Hematopoietic multipotent progenitor cell treated with erythropoietin and hydrocortisone succinate and interleukin-3 and kit ligand, for 17 days (in vitro differentiated cells): ENCODE results near the gene ALKBH8.
"Not testable (repeated sequence)": the region's sequence is repeated elsewhere in the genome, so short reads cannot be mapped to it uniquely, and the experiment has no call there.

ENCODE experiments used
- DNase-seq: peaks from one replicate; pipeline ENCODE4 v3.0.0-alpha.2; 2015; ENCODE audit warnings: low spot score

The ALKBH8 gene

DNA sequence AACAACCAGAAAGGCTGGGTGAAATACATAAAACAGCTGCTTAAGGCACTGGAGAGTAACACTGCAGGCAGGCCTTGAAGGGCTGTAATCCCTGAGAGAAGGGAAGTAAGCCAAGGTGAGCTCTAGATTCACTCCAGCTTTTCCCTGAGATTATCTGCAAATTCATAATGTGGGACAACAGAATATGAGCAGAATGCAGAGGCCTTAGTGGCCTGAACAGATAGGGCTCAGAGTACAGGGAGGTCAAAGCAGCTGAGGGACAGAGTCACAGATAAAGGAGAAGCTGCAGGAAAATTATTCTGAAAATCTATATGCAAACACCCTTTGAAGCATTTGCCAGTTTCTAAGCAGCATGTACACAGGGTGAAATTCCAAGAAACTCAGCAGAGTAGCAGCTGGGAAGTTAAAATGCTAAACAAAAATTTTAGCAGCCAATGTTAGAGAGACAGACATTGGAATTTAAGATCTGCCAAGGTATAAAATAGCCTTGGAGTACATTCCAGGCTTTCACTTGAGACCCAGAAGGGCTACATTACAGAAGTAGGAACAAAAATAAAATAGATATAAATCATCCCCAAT is 59.8 kb downstream of the ALKBH8 start:
- no peak for DNase-seq

DNA sequence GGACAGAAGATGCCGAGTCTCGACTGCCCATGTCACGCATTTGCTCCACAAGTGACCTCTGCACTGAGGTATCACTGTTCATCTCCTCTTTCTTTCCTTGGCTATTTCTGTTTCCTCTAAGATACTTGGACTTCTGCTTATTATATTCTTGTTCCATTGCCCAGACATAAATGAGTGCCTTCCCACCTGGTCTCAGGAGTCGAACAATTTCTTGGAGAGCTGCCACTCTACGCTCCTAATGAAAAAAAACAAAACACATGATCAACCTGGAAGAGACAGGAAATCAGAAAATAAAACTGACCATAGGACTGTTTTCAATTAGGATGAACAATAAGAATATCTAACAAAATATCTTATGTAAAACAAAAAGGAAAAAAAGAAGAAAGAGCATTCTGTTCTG is 60.6 kb downstream of the ALKBH8 start:
- DNase-seq = no peak

DNA sequence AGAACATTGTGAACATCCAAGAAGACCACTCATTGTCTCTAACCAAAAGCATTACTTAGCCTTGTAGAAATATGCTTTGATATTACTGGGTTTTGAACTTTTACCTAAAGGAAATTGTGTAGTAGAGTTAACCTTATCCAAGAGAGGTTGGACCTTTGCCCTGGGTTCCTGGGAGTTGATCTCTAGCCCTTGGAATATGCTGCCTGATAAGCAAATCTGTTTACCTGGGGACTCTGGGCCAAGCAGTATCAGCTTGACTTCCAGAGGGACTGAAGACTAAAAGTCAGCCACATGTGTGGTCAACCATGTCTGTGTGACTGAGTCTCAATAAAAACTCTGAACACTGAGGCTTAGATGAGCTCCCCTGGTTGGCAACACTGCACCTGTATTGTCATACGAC is 63.8 kb downstream of the ALKBH8 start:
- no peak for DNase-seq

DNA sequence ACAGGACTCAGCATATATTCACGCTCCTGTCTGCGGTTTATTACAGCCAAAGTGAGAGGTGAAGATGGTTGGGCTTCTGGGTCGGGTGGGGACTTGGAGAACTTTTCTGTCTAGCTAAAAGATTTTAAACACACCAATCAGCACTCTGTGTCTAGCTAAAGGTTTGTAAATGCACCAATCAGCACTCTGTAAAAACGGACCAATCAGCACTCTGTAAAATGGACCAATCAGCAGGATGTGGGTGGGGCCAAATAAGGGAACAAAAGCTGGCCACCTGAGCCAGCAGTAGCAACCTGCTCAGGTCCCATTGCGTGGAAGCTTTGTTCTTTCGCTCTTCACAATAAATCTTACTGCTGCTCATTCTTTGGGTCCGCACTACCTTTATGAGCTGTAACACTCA is 68.2 kb downstream of the ALKBH8 start:
- not testable (repeated sequence) for DNase-seq

GRCh38 chr11:107496011-107496410 is 69.5 kb downstream of the ALKBH8 start:
- DNase-seq = no peak

DNA sequence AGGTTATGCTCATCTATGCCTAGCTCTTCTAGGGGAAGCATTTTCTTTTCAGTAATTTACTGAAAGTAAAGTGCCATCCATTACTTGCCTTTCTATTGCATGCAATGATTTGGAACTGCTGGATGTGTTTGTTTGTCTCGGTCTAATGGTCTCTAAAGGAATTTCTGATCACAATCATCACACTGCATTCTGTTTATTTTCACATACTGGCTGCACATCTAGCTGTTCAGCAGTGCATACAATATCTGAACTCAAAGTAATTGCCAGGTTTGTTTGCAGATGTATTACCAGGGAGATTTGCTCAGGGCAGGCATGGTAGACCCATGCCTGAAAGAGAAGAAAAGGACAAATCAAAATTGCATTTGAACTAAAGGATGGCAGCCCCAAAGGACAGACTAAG is 71.5 kb downstream of the ALKBH8 start:
- DNase-seq = no peak

- DNase-seq = no peak
Measured at GRCh38 chr11:107493117-107493516, 72.4 kb downstream of the ALKBH8 start.

DNA sequence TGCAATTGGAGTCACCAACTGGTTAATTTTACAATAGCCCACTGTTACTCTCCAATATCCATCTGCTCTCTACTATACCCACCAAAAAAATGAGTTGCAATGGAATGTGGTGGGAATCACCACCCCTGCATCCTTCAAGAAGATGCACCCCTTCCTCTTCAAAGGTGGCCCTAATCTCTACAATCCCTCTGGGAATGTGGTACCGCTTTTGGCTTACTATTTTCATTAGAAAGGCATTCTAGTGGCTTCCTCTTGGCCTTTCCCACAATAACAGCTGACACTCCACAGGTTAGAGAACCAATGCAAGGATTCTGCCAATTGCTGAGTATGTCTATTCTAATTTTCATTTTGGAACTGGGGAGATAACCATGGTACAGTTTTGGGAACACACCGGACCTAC is 74.7 kb downstream of the ALKBH8 start:
- no peak for DNase-seq

DNA sequence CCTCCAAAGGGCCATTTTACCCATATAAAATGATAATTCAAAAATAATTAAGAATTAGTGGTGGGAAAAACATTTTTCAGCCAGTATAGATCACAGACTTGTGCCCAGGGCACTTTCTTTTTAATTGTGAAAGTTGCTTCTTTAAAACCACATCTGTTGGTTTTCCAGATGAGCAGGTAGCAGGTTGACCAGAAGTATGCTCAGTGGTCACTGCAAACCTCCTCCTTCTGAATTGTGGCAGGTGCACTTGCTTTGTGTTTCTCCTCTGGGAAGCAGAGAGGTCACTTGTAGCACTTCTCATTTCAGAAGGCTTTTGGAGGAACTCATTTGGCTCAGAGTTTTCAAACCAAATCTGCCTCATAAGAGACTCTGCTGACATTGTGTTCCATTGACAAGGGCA is 83.3 kb downstream of the ALKBH8 start:
- no peak for DNase-seq

GRCh38 chr11:107478922-107479321 is 86.6 kb downstream of the ALKBH8 start:
- DNase-seq = no peak

- DNase-seq = no peak
Measured at GRCh38 chr11:107477820-107478219, 87.7 kb downstream of the ALKBH8 start.

DNA sequence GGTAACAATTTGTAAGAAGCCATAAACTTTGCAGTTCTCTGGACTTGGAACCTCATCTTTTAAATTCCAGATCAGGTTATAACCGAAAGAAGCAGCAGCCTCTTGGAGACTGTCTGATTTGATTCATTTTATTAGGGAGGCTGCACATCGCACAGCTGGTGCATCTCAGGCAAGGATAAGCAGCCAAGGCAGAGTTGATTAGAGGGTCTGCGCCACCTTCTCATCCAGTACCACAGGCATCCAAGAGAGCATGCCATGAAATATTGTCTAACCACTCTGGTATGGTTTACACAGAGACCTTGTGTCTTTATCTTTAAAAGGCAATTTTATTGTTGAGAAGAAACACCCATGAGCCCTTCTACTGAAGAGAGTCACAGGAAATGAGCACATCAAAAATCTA is 91.7 kb downstream of the ALKBH8 start:
- DNase-seq = no peak

DNA sequence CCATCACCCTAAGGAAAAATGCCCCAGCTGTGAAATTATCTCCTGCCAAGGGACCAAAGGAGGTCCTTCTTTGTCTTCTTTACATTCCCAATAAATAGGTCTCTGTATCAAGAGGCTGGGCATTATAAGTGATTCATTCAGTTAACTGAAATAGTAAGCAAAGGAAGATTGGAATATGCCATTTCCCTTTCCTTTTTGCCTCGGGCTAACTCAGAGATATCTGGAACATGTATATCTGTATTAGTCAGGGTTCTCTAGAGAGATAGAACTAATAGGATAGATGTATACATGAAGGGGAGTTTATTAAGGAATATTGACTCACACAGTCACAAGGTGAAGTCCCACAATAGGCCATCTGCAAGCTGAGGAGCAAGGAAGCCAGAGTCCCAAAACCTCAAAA is 92.6 kb downstream of the ALKBH8 start:
- DNase-seq = no peak

- DNase-seq = no peak
Measured at GRCh38 chr11:107468596-107468995, 96.9 kb downstream of the ALKBH8 start.

DNA sequence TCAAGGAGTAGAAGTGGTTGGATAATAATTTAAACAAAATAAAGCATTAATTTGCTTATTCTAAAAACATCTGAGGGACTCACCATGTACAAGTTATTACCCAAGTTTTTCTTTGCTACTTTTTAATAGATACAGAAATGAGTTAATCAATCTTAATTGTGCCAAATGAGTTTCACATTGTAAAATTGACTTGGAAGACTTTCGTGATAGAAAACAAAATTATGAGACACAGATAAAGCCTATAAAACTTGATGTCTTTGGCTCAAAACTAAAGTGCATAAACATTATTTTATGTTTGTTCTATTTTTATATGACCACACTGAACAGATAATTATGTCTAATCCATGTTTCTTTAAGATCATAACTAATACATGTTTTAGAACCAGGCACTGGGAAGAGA is 97.8 kb downstream of the ALKBH8 start:
- DNase-seq = no peak

DNA sequence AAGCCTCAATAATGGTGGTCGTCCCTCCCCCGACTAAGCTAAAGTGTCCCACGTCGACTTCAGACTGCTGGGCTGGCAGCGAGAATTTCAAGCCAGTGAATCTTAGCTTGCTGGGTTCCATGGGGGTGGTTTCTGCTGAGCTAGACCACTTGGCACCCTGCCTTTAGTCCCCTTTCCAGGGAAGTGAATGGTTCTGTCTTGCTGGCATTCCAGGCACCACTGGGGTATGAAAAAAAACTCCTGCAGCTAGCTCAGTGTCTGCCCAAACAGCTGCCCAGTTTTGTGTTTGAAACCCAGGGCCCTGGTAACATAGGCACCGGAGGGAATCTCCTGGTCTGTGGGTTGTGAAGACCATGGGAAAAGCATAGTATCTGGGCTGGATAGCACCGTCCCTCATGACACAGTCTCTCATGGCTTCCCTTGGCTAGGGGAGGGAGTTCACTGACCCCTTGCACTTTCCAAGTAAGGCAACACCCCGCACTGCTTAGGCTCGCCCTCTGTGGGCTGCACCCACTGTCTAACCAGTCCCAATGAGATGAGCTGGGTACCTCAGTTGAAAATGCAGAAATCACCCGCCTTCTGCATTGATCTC is 99.2 kb downstream of the ALKBH8 start:
- not testable (repeated sequence) for DNase-seq

- peak; percentile 94 for DNase-seq
Measured at GRCh38 chr11:107457558-107458271, 107.8 kb downstream of the ALKBH8 start, which contains the start of gene CWF19L2. CWF19L2 (minus strand) TSS chr11:107457825; CDS start chr11:107457816, 9 bp downstream.

DNA sequence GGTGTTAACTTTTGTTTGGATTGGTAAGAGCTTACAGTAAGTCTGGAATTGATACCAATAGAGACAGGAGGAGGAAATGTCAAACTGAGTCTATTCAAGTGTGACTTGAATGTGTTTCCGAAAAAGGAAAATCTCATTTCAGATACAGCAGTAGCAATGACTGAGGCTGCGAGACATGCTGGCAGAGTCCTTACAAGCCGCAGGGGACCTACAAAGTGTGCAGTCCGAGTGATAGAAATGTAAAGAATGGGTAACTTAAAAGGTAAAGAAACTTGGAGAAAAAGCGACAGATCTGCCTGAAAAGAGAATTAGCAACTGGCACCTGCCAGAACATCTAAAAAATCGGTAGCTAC is 108.4 kb downstream of the ALKBH8 start:
- peak; percentile 57 for DNase-seq

DNA sequence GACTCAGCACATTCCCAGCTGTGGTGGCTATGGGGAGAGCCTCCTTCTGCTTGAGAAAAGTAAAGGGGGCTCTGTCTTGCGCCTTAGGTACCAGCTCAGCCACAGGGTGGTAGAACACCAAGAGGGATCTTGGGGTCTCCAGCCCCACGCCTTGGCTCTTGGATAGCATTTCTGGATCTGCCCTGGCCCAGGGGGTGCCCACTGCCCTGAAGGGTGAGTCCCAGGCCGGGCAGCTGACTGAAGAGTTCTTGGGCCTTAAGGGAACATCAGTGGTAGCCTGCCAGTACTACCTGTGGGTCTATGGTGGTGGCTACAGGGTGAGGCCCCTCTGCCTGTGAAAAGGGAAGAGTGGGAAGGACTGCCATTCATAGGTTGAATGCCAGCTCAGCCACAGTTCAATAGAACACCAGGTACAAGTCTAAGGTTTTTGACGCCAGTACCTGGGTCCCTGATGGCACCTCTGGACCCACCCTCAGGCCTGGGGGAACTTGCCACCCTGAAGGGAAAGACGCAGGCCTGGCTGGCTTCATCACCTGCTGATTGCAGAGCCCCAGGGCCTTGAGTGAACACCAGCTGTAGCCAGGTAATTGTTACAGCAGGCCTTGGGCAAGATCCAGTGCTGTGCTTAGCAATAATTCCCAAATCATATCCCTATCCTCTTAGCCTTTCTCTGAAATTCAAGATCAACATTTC is 111.8 kb downstream of the ALKBH8 start:
- no peak for DNase-seq
